ENCODE data around the gene STK32B. TPM values are rescaled to one million over a fixed set of nuclear protein-coding genes. Genes with fewer than 3 reads are reported as not detected.

Gene STK32B
- polyA plus RNA-seq, 2 of the 4 experiments (the other 2 are of a cell fraction): 7.6 to 12.1 TPM

DNA sequence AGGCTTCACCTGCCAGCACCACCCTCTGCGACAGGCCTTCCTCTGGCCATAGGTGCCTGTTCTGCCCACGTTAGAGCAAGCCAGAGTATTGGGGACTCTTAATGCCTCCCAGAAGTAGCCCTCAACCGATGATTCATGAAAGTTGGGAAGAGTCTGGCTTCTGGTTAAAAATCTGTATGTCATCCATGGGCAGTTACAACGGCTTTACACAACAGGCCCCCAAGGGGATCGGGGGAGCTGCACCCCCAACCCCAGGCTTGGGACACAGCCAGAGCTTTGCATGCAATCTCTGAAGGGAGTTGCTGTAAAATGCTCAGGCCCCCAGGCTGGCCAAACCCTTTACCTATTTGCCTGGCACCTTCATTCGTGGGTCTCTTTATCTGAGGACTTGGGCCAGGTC lies 26.6 kb upstream of the STK32B start:
- no peak overlapping the region for H3K4me3 ChIP-seq
- ChIA-PET CTCF (interaction anchor here (1.3 kb wide), 1 partner anchor 29 kb away, joined by 3 read pairs; no protein-coding TSS in a partner anchor), POLR2A (no interaction called here)
- no peak overlapping the region for H3K27ac ChIP-seq
- TF ChIP-seq KDM1A (IDR thresholded peaks at IDR 0.05; ENCODE audit: low read depth) (no peak), TP53 (CRISPR knock-in tag; IDR thresholded peaks at IDR 0.05) (no peak)
- ATAC-seq: no peak
- DNase-seq (ENCODE audit: low read depth in 1 of 2, low spot score in 1 of 2): no peak
- FAIRE-seq: no peak
- H3K4me1 ChIP-seq: no peaks in the 10 kb centered on the region
- 18% methylated on average over 4 of the region's 6 CpGs for WGBS (ENCODE audit: missing lambda C conversion rate)
- H3K4me2 ChIP-seq: no peak overlapping the region
- H3K9me3 ChIP-seq: no peaks in the 10 kb centered on the region

DNA sequence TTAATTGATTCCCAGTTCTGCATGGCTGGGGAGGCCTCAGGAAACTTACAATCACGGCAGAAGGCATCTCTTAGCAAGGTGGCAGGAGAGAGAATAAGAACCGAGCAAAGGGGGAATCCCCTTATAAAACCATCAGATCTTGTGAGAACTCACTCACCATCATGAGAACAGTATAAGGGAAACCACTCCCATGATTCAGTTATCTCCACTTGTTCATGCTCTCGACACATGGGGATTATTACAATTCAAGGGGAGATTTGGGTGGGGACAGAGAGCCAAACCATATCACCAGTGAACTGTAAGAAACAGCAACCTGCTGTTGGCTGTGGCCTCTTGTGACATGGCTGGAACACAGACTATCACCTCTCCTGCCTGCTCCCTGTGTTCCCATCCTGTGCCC lies 24.9 kb upstream of the STK32B start:
- WGBS (ENCODE audit: missing lambda C conversion rate): 45% methylated on average over 3 of the region's 3 CpGs
- Histone ChIP-seq H3K4me3 (no peak overlapping the region), H3K9me3 (no peaks in the 10 kb centered on the region), H3K4me1 (no peaks in the 10 kb centered on the region), H3K27ac (no peak overlapping the region), H3K4me2 (no peak overlapping the region)
- no peak for DNase-seq (ENCODE audit: low read depth in 1 of 2, low spot score in 1 of 2)
- ChIA-PET POLR2A (no interaction called here), CTCF (interaction anchor here (1.5 kb wide), 1 partner anchor 26 kb away, joined by 3 read pairs; no protein-coding TSS in a partner anchor)
- TF ChIP-seq, protein P1, sequence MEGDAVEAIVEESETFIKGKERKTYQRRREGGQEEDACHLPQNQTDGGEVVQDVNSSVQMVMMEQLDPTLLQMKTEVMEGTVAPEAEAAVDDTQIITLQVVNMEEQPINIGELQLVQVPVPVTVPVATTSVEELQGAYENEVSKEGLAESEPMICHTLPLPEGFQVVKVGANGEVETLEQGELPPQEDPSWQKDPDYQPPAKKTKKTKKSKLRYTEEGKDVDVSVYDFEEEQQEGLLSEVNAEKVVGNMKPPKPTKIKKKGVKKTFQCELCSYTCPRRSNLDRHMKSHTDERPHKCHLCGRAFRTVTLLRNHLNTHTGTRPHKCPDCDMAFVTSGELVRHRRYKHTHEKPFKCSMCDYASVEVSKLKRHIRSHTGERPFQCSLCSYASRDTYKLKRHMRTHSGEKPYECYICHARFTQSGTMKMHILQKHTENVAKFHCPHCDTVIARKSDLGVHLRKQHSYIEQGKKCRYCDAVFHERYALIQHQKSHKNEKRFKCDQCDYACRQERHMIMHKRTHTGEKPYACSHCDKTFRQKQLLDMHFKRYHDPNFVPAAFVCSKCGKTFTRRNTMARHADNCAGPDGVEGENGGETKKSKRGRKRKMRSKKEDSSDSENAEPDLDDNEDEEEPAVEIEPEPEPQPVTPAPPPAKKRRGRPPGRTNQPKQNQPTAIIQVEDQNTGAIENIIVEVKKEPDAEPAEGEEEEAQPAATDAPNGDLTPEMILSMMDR (IDR thresholded peaks at IDR 0.05): no peak
- TF ChIP-seq, protein P2, sequence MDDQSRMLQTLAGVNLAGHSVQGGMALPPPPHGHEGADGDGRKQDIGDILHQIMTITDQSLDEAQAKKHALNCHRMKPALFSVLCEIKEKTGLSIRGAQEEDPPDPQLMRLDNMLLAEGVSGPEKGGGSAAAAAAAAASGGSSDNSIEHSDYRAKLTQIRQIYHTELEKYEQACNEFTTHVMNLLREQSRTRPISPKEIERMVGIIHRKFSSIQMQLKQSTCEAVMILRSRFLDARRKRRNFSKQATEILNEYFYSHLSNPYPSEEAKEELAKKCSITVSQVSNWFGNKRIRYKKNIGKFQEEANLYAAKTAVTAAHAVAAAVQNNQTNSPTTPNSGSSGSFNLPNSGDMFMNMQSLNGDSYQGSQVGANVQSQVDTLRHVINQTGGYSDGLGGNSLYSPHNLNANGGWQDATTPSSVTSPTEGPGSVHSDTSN (IDR thresholded peaks at IDR 0.05): no peak
- TF ChIP-seq JUNB (IDR thresholded peaks at IDR 0.05) (no peak), FOSB (CRISPR knock-in tag; IDR thresholded peaks at IDR 0.05) (no peak), HOXB13 (CRISPR knock-in tag; IDR thresholded peaks at IDR 0.05; ENCODE audit: low read depth) (no peak), HOXB5 (CRISPR knock-in tag; IDR thresholded peaks at IDR 0.05) (no peak), PHF8 (IDR thresholded peaks at IDR 0.05; ENCODE audit: borderline replicate concordance, low read depth) (no peak)
- TF ChIP-seq, protein P3, sequence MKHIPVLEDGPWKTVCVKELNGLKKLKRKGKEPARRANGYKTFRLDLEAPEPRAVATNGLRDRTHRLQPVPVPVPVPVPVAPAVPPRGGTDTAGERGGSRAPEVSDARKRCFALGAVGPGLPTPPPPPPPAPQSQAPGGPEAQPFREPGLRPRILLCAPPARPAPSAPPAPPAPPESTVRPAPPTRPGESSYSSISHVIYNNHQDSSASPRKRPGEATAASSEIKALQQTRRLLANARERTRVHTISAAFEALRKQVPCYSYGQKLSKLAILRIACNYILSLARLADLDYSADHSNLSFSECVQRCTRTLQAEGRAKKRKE (CRISPR knock-in tag; IDR thresholded peaks at IDR 0.05; ENCODE audit: low read depth): no peak
- TF ChIP-seq, protein P4, sequence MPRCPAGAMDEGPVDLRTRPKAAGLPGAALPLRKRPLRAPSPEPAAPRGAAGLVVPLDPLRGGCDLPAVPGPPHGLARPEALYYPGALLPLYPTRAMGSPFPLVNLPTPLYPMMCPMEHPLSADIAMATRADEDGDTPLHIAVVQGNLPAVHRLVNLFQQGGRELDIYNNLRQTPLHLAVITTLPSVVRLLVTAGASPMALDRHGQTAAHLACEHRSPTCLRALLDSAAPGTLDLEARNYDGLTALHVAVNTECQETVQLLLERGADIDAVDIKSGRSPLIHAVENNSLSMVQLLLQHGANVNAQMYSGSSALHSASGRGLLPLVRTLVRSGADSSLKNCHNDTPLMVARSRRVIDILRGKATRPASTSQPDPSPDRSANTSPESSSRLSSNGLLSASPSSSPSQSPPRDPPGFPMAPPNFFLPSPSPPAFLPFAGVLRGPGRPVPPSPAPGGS (IDR thresholded peaks at IDR 0.05): no peak
- TF ChIP-seq, protein P5, sequence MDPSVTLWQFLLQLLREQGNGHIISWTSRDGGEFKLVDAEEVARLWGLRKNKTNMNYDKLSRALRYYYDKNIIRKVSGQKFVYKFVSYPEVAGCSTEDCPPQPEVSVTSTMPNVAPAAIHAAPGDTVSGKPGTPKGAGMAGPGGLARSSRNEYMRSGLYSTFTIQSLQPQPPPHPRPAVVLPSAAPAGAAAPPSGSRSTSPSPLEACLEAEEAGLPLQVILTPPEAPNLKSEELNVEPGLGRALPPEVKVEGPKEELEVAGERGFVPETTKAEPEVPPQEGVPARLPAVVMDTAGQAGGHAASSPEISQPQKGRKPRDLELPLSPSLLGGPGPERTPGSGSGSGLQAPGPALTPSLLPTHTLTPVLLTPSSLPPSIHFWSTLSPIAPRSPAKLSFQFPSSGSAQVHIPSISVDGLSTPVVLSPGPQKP (IDR thresholded peaks at IDR 0.05; ENCODE audit: low read depth, low read length): no peak
- TF ChIP-seq, protein P6, sequence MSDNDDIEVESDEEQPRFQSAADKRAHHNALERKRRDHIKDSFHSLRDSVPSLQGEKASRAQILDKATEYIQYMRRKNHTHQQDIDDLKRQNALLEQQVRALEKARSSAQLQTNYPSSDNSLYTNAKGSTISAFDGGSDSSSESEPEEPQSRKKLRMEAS (IDR thresholded peaks at IDR 0.05): no peak
- no peak for FAIRE-seq
- ATAC-seq: no peak

DNA sequence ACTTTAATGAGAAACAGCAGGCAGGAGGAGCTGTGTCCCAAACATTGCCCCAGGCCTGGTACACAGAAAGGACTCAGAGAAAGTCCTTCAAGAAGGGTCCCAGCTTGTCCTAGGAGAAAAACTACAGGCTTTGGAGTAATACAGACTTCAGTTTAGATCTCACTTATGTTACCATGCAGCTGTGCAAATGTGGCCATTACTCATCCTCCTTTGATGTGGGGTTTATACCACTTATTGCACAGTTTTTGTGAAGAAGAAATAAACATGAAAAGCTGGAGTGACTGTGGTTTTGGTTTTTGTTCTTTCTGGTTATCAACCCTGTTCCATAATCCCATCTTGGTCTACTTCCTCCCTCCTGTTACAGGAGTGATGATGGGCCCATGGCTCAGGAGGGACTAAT lies 23.9 kb upstream of the STK32B start:
- CTCF ChIA-PET: interaction anchor here (0.6 to 1.6 kb wide), 6 partner anchors 9 to 433 kb away, joined by 3 to 5 read pairs (median 3); partner anchors contain the start of gene CYTL1
- no peak for FAIRE-seq
- no peak for ATAC-seq
- no peak overlapping the region for H3K27ac ChIP-seq
- no peaks in the 10 kb centered on the region for H3K9me3 ChIP-seq
- DNase-seq (ENCODE audit: low read depth in 1 of 2, low spot score in 1 of 2): no peak
- TF ChIP-seq, protein P4 (IDR thresholded peaks at IDR 0.05): no peak
- TF ChIP-seq HDAC2 (IDR thresholded peaks at IDR 0.05): no peak
- TF ChIP-seq RAD21 (conservative IDR thresholded peaks at IDR 0.05 in 1 of 2, IDR thresholded peaks at IDR 0.05 in 1 of 2): no peak
- no peak for TF ChIP-seq JUN (IDR thresholded peaks at IDR 0.05)
- TF ChIP-seq, protein P2 (IDR thresholded peaks at IDR 0.05): no peak
- no peak for TF ChIP-seq KDM5A (IDR thresholded peaks at IDR 0.05)
- no peak for TF ChIP-seq FOXS1 (CRISPR knock-in tag; IDR thresholded peaks at IDR 0.05)
- TF ChIP-seq RNF2 (IDR thresholded peaks at IDR 0.05; ENCODE audit: borderline replicate concordance, low read depth): no peak
- TF ChIP-seq CHD2 (IDR thresholded peaks at IDR 0.05; ENCODE audit: low read length, partially characterized antibody): no peak
- TF ChIP-seq TFCP2L1 (CRISPR knock-in tag; IDR thresholded peaks at IDR 0.05): no peak
- TF ChIP-seq CEBPB (IDR thresholded peaks at IDR 0.05): no peak
- no peak for TF ChIP-seq HOXB13 (CRISPR knock-in tag; IDR thresholded peaks at IDR 0.05; ENCODE audit: low read depth)
- no peak for TF ChIP-seq BHLHE40 (IDR thresholded peaks at IDR 0.05; ENCODE audit: low read depth, low read length)
- TF ChIP-seq, protein P7, sequence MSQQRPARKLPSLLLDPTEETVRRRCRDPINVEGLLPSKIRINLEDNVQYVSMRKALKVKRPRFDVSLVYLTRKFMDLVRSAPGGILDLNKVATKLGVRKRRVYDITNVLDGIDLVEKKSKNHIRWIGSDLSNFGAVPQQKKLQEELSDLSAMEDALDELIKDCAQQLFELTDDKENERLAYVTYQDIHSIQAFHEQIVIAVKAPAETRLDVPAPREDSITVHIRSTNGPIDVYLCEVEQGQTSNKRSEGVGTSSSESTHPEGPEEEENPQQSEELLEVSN (IDR thresholded peaks at IDR 0.05; ENCODE audit: borderline replicate concordance, low read depth): no peak
- POLR2A ChIA-PET: no interaction called here
- no peak overlapping the region for H3K4me2 ChIP-seq
- H3K4me1 ChIP-seq: no peaks in the 10 kb centered on the region
- H3K4me3 ChIP-seq: no peak overlapping the region

Data from A549 (cell line).